Measurements from ENCODE around the gene NUDT19.
"Not testable (repeated sequence)": the region's sequence is repeated elsewhere in the genome, so short reads cannot be mapped to it uniquely, and the experiment has no call there.

NUDT19 gene

GRCh38 chr19:32702010-32702409, 10.4 kb downstream of the NUDT19 start:
- Histone ChIP-seq H3K27ac (no peak overlapping the region), H3K36me3 (peaks cover 25% of the 10 kb centered on the region), H3K27me3 (ENCODE audit: insufficient read depth, low read depth, severe bottlenecking) (no peaks in the 10 kb centered on the region), H3K9me3 (ENCODE audit: severe bottlenecking) (peaks cover 6% of the 10 kb centered on the region), H3K4me3 (ENCODE audit: low read depth, low read length) (no peak overlapping the region)
- TF ChIP-seq CTCF (IDR thresholded peaks at IDR 0.05; ENCODE audit: low read depth, low read length) = no peak
- DNase-seq = no peak

GRCh38 chr19:32704006-32704405, 12.4 kb downstream of the NUDT19 start:
- peaks cover 22% of the 10 kb centered on the region for H3K36me3 ChIP-seq
- DNase-seq; H3K27ac ChIP-seq; H3K27me3 ChIP-seq (ENCODE audit: insufficient read depth, low read depth, severe bottlenecking); H3K4me3 ChIP-seq (ENCODE audit: low read depth, low read length); H3K9me3 ChIP-seq (ENCODE audit: severe bottlenecking): not testable (repeated sequence)

- no peaks in the 10 kb centered on the region for H3K27me3 ChIP-seq (ENCODE audit: insufficient read depth, low read depth, severe bottlenecking)
- H3K9me3 ChIP-seq (ENCODE audit: severe bottlenecking) = peaks cover 6% of the 10 kb centered on the region
- no peak overlapping the region for H3K4me3 ChIP-seq (ENCODE audit: low read depth, low read length)
- TF ChIP-seq CTCF (IDR thresholded peaks at IDR 0.05; ENCODE audit: low read depth, low read length) = no peak
- no peak for DNase-seq
- H3K36me3 ChIP-seq = peaks cover 26% of the 10 kb centered on the region
- no peak overlapping the region for H3K27ac ChIP-seq
Measured at GRCh38 chr19:32708457-32708856, 16.8 kb downstream of the NUDT19 start.

- H3K27me3 ChIP-seq (ENCODE audit: insufficient read depth, low read depth, severe bottlenecking) = no peaks in the 10 kb centered on the region
- peaks cover 2% of the 10 kb centered on the region for H3K9me3 ChIP-seq (ENCODE audit: severe bottlenecking)
- H3K27ac ChIP-seq = no peak overlapping the region
- TF ChIP-seq CTCF (IDR thresholded peaks at IDR 0.05; ENCODE audit: low read depth, low read length) = no peak
- no peak for DNase-seq
- peaks cover 26% of the 10 kb centered on the region for H3K36me3 ChIP-seq
- H3K4me3 ChIP-seq (ENCODE audit: low read depth, low read length) = no peak overlapping the region
Measured at GRCh38 chr19:32709032-32709431, 17.4 kb downstream of the NUDT19 start.

- H3K9me3 ChIP-seq (ENCODE audit: severe bottlenecking) = no peaks in the 10 kb centered on the region
- H3K27me3 ChIP-seq (ENCODE audit: insufficient read depth, low read depth, severe bottlenecking) = no peaks in the 10 kb centered on the region
- peaks cover 18% of the 10 kb centered on the region; the same call in 1 of the 2 replicates for H3K36me3 ChIP-seq
- no peak overlapping the region for H3K4me3 ChIP-seq (ENCODE audit: low read depth, low read length)
- H3K27ac ChIP-seq = no peak overlapping the region
- TF ChIP-seq CTCF (IDR thresholded peaks at IDR 0.05; ENCODE audit: low read depth, low read length) = no peak
- no peak for DNase-seq
Measured at GRCh38 chr19:32711747-32712146, 20.1 kb downstream of the NUDT19 start.

- DNase-seq; H3K27me3 ChIP-seq (ENCODE audit: insufficient read depth, low read depth, severe bottlenecking); H3K27ac ChIP-seq; H3K4me3 ChIP-seq (ENCODE audit: low read depth, low read length); H3K9me3 ChIP-seq (ENCODE audit: severe bottlenecking): not testable (repeated sequence)
- H3K36me3 ChIP-seq = peaks cover 14% of the 10 kb centered on the region; the same call in 1 of the 2 replicates
Measured at GRCh38 chr19:32716203-32716602, 24.6 kb downstream of the NUDT19 start.

- Histone ChIP-seq H3K4me3 (ENCODE audit: low read depth, low read length) (no peak overlapping the region), H3K9me3 (ENCODE audit: severe bottlenecking) (no peaks in the 10 kb centered on the region), H3K27ac (no peak overlapping the region), H3K36me3 (peaks cover 12% of the 10 kb centered on the region; the same call in 1 of the 2 replicates), H3K27me3 (ENCODE audit: insufficient read depth, low read depth, severe bottlenecking) (no peaks in the 10 kb centered on the region)
- TF ChIP-seq CTCF (IDR thresholded peaks at IDR 0.05; ENCODE audit: low read depth, low read length) = no peak
- DNase-seq = no peak
Measured at GRCh38 chr19:32717496-32717895, 25.9 kb downstream of the NUDT19 start.
